Esophagus squamous epithelium (tissue), 4 donors: Measurements from ENCODE around the gene DRD5.

ENCODE experiments used
- POLR2A ChIP-seq, 4 donors: fragments of 450-650 bp; IDR thresholded peaks; one replicate each; pipeline ENCODE4 v1.6.1; 2017; ENCODE audit warnings: antibody characterized with exemption in 4 of 4, mild to moderate bottlenecking in 4 of 4, moderate library complexity in 3 of 4
- TF ChIP-seq, protein P1 (sequence below), 6 experiments: fragments of 450-650 bp in 4 of 6; fragments of 200-600 bp in 2 of 6; sonication (generic) in 2 of 6; IDR thresholded peaks; one replicate each; pipeline ENCODE4 v1.5.1; 2016 to 2019; ENCODE audit warnings: antibody characterized with exemption in 6 of 6, mild to moderate bottlenecking in 4 of 6, moderate library complexity in 4 of 6

GRCh38 chr4:9833421-9833820 is 52.0 kb downstream of the DRD5 start:
- TF ChIP-seq, protein P1, sequence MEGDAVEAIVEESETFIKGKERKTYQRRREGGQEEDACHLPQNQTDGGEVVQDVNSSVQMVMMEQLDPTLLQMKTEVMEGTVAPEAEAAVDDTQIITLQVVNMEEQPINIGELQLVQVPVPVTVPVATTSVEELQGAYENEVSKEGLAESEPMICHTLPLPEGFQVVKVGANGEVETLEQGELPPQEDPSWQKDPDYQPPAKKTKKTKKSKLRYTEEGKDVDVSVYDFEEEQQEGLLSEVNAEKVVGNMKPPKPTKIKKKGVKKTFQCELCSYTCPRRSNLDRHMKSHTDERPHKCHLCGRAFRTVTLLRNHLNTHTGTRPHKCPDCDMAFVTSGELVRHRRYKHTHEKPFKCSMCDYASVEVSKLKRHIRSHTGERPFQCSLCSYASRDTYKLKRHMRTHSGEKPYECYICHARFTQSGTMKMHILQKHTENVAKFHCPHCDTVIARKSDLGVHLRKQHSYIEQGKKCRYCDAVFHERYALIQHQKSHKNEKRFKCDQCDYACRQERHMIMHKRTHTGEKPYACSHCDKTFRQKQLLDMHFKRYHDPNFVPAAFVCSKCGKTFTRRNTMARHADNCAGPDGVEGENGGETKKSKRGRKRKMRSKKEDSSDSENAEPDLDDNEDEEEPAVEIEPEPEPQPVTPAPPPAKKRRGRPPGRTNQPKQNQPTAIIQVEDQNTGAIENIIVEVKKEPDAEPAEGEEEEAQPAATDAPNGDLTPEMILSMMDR (IDR thresholded peaks at IDR 0.05) = no peak
- no peak for TF ChIP-seq POLR2A (IDR thresholded peaks at IDR 0.05)
